Tibial nerve (tissue), 4 donors: ENCODE measurements around the gene ATP6V0B. TPM values are rescaled to one million over a fixed set of nuclear protein-coding genes. Genes with fewer than 3 reads are reported as not detected.

Experiments
- DNase-seq, 2 donors: peaks; one replicate each; pipeline ENCODE4 v3.0.0-alpha.2; 2019; ENCODE audit warnings: low spot score in 2 of 2
- H3K27ac ChIP-seq, 4 donors: fragments of 200-600 bp; sonication (generic) in 3 of 4; one replicate each; pipeline ENCODE4 v1.5.1; 2017 to 2019; ENCODE audit warnings: mild to moderate bottlenecking in 1 of 4
- H3K27me3 ChIP-seq, 2 donors: fragments of 200-600 bp; sonication (generic) in 1 of 2; one replicate each; pipeline versions ENCODE4 v1.5.1 to v1.6.0; 2017 to 2019
- H3K36me3 ChIP-seq, 3 donors: fragments of 200-600 bp; sonication (generic); one replicate each; pipeline ENCODE4 v1.5.1; 2018 to 2019
- H3K4me1 ChIP-seq, 4 donors: fragments of 200-600 bp; sonication (generic) in 3 of 4; one replicate each; pipeline ENCODE4 v1.5.1; 2017 to 2019
- H3K4me3 ChIP-seq, 4 donors: fragments of 200-600 bp; sonication (generic) in 3 of 4; one replicate each; pipeline ENCODE4 v1.5.1; 2017 to 2019; ENCODE audit warnings: mild to moderate bottlenecking in 1 of 4, moderate library complexity in 1 of 4
- H3K9me3 ChIP-seq, 4 donors: fragments of 200-600 bp; sonication (generic) in 3 of 4; one replicate each; pipeline ENCODE4 v1.5.1; 2017 to 2019
- CTCF ChIP-seq, 5 experiments: fragments of 200-600 bp in 3 of 5; fragments of 450-650 bp in 2 of 5; sonication (generic) in 3 of 5; IDR thresholded peaks; one replicate each; pipeline ENCODE4 v1.5.1; 2016 to 2019; ENCODE audit warnings: antibody characterized with exemption in 5 of 5, mild to moderate bottlenecking in 3 of 5, moderate library complexity in 2 of 5
- EP300 ChIP-seq, 2 donors: sonication (generic); formaldehyde crosslinking; IDR thresholded peaks; one replicate each; pipeline ENCODE4 v1.6.1; 2017; ENCODE audit warnings: antibody characterized with exemption in 2 of 2, mild to moderate bottlenecking in 1 of 2
- POLR2A ChIP-seq, 2 donors: fragments of 450-650 bp; IDR thresholded peaks; one replicate each; pipeline ENCODE4 v1.6.1; 2017; ENCODE audit warnings: antibody characterized with exemption in 2 of 2, mild to moderate bottlenecking in 2 of 2, moderate library complexity in 2 of 2
- WGBS, 2 donors: methylation state at CpG; one replicate each; pipeline ENCODE4 v1.1.5; 2018; 5-methylcytosine and 5-hydroxymethylcytosine counted together
- total RNA-seq, 4 donors: library from RNA; depleted of rRNA; stranded (reverse); fragments of >200 nt; gene quantifications; one replicate each; pipeline ENCODE4 v1.1.0, GENCODE V29; 2016

ATP6V0B gene
- total RNA-seq, 4 donors from 2014 or later = 101 to 132 (median 113) TPM

- TF ChIP-seq CTCF (IDR thresholded peaks at IDR 0.05) = no peak
- TF ChIP-seq EP300 (IDR thresholded peaks at IDR 0.05) = no peak
- no peak for TF ChIP-seq POLR2A (IDR thresholded peaks at IDR 0.05)
- Histone ChIP-seq H3K4me1 (peaks cover 0 to 69% (median 31%) of the 10 kb centered on the region in 4 donors), H3K27ac (peak overlapping the region in 2 of 4 donors; percentile 17 to 47), H3K4me3 (no peak overlapping the region), H3K36me3 (no peaks in the 10 kb centered on the region), H3K9me3 (no peaks in the 10 kb centered on the region), H3K27me3 (no peaks in the 10 kb centered on the region)
- WGBS, 2 donors = 27 to 51% methylated on average over 13 of the region's 13 CpGs
- DNase-seq = no peak
Measured at GRCh38 chr1:44012941-44013609, 38.3 kb downstream of the ATP6V0B start.

GRCh38 chr1:44013949-44014348 is 39.2 kb downstream of the ATP6V0B start:
- Histone ChIP-seq H3K27ac (no peak overlapping the region), H3K9me3 (no peaks in the 10 kb centered on the region), H3K4me3 (no peak overlapping the region), H3K4me1 (peaks cover 0 to 69% (median 31%) of the 10 kb centered on the region in 4 donors), H3K36me3 (no peaks in the 10 kb centered on the region), H3K27me3 (no peaks in the 10 kb centered on the region)
- no peak for TF ChIP-seq EP300 (IDR thresholded peaks at IDR 0.05)
- TF ChIP-seq POLR2A (IDR thresholded peaks at IDR 0.05) = no peak
- TF ChIP-seq CTCF (IDR thresholded peaks at IDR 0.05) = no peak
- no peak for DNase-seq
- WGBS, 2 donors = 42 to 47% methylated on average over 5 of the region's 5 CpGs

GRCh38 chr1:44014365-44015104 is 39.8 kb downstream of the ATP6V0B start:
- Histone ChIP-seq H3K4me3 (no peak overlapping the region), H3K9me3 (no peaks in the 10 kb centered on the region)

GRCh38 chr1:44015206-44015605 is 40.4 kb downstream of the ATP6V0B start:
- Histone ChIP-seq H3K27ac (peak overlapping the region in 1 of 4 donors; percentile 25), H3K27me3 (no peaks in the 10 kb centered on the region), H3K9me3 (no peaks in the 10 kb centered on the region), H3K4me1 (peaks cover 0 to 70% (median 31%) of the 10 kb centered on the region in 4 donors), H3K4me3 (no peak overlapping the region), H3K36me3 (no peaks in the 10 kb centered on the region)
- WGBS, 2 donors = 22 to 29% methylated on average over 3 of the region's 3 CpGs
- no peak for DNase-seq
- TF ChIP-seq CTCF (IDR thresholded peaks at IDR 0.05) (no peak), EP300 (IDR thresholded peaks at IDR 0.05) (no peak), POLR2A (IDR thresholded peaks at IDR 0.05) (no peak)

More at GRCh38 chr1:44014365-44015104, 39.8 kb downstream of the ATP6V0B start:
- TF ChIP-seq EP300 (IDR thresholded peaks at IDR 0.05) = no peak
- no peak for TF ChIP-seq POLR2A (IDR thresholded peaks at IDR 0.05)
- TF ChIP-seq CTCF (IDR thresholded peaks at IDR 0.05) = no peak
- DNase-seq = no peak
- H3K27ac ChIP-seq = no peak overlapping the region
- 73 to 77% methylated on average over 8 of the region's 8 CpGs for WGBS, 2 donors
- H3K36me3 ChIP-seq = no peaks in the 10 kb centered on the region
- H3K27me3 ChIP-seq = no peaks in the 10 kb centered on the region
- H3K4me1 ChIP-seq = peaks cover 0 to 72% (median 31%) of the 10 kb centered on the region in 4 donors
